HG02623 (cell line): ENCODE measurements around the gene ANKS1B.
"Not testable (repeated sequence)": the region's sequence is repeated elsewhere in the genome, so short reads cannot be mapped to it uniquely, and the experiment has no call there.

Source experiments
- ATAC-seq: cut with Tn5 transposase; IDR thresholded peaks from one replicate; pipeline ENCODE4 v1.9.1; 2021; ENCODE audit warnings: moderate library complexity; ENCODE audit not compliant: unreplicated experiment

ANKS1B gene

GRCh38 chr12:98852181-98852580, 1132.6 kb downstream of the ANKS1B start:
- ATAC-seq, result no peak

- ATAC-seq, result no peak
Observed at GRCh38 chr12:98847242-98847641, 1137.5 kb downstream of the ANKS1B start.

GRCh38 chr12:98845957-98846356, 1138.8 kb downstream of the ANKS1B start:
- no peak for ATAC-seq

- ATAC-seq, result no peak
Observed at GRCh38 chr12:98840325-98840724, 1144.4 kb downstream of the ANKS1B start.

- no peak for ATAC-seq
Observed at GRCh38 chr12:98838231-98838647, 1146.5 kb downstream of the ANKS1B start.

- ATAC-seq, result not testable (repeated sequence)
Observed at GRCh38 chr12:98837134-98837752, 1147.5 kb downstream of the ANKS1B start.

- no peak for ATAC-seq
Observed at GRCh38 chr12:98830657-98831056, 1154.1 kb downstream of the ANKS1B start.

GRCh38 chr12:98828802-98829600, 1155.7 kb downstream of the ANKS1B start:
- no peak for ATAC-seq

- ATAC-seq, result no peak
Observed at GRCh38 chr12:98823012-98823411, 1161.7 kb downstream of the ANKS1B start.

- no peak for ATAC-seq
Observed at GRCh38 chr12:98821866-98822265, 1162.9 kb downstream of the ANKS1B start.

GRCh38 chr12:98821232-98821631, 1163.5 kb downstream of the ANKS1B start:
- no peak for ATAC-seq

- no peak for ATAC-seq
Observed at GRCh38 chr12:98819821-98820404, 1164.8 kb downstream of the ANKS1B start.

GRCh38 chr12:98819071-98819470, 1165.7 kb downstream of the ANKS1B start:
- no peak for ATAC-seq

GRCh38 chr12:98818239-98818638, 1166.5 kb downstream of the ANKS1B start:
- no peak for ATAC-seq

GRCh38 chr12:98817742-98818141, 1167.0 kb downstream of the ANKS1B start:
- ATAC-seq, result no peak

- no peak for ATAC-seq
Observed at GRCh38 chr12:98816720-98817119, 1168.0 kb downstream of the ANKS1B start.

GRCh38 chr12:98814254-98814653, 1170.5 kb downstream of the ANKS1B start:
- no peak for ATAC-seq

GRCh38 chr12:98812225-98812624, 1172.5 kb downstream of the ANKS1B start:
- ATAC-seq, result no peak

GRCh38 chr12:98808243-98808875, 1176.4 kb downstream of the ANKS1B start:
- ATAC-seq, result no peak

GRCh38 chr12:98807187-98807586, 1177.5 kb downstream of the ANKS1B start:
- ATAC-seq, result no peak

GRCh38 chr12:98803468-98804209, 1181.1 kb downstream of the ANKS1B start:
- no peak for ATAC-seq
